Endodermal cell (in vitro differentiated cells): Measurements from ENCODE around the gene CCR8. TPM values are rescaled to one million over a fixed set of nuclear protein-coding genes. Genes with fewer than 3 reads are reported as not detected.

Experiments used
- DNase-seq: peaks from one replicate; pipeline ENCODE4 v3.0.0-alpha.2; 2017
- H3K27ac ChIP-seq: 2 replicates; pipeline ENCODE4 v1.5.1; 2013; ENCODE audit warnings: mild to moderate bottlenecking, low read depth, low read length, moderate library complexity
- H3K27me3 ChIP-seq: 2 replicates; pipeline ENCODE4 v1.6.1; 2013; ENCODE audit warnings: mild to moderate bottlenecking, low read length, moderate library complexity; ENCODE audit not compliant: insufficient read depth, control insufficient read depth, poor library complexity, severe bottlenecking
- H3K36me3 ChIP-seq: 2 replicates; pipeline ENCODE4 v1.7.0; 2013; ENCODE audit warnings: mild to moderate bottlenecking, low read length, moderate library complexity; ENCODE audit not compliant: control insufficient read depth, insufficient read depth
- H3K4me1 ChIP-seq: one replicate; pipeline ENCODE4 v1.7.0; 2013; ENCODE audit warnings: low read length; ENCODE audit not compliant: control insufficient read depth, insufficient read depth
- H3K4me3 ChIP-seq: 2 replicates; pipeline ENCODE4 v1.5.1; 2013; ENCODE audit warnings: mild to moderate bottlenecking, low read length, moderate library complexity
- H3K9ac ChIP-seq: 2 replicates; pipeline ENCODE4 v1.6.1; 2013; ENCODE audit warnings: mild to moderate bottlenecking, low read length, moderate library complexity; ENCODE audit not compliant: poor library complexity, severe bottlenecking; ENCODE audit errors: extremely low read depth
- H3K9me3 ChIP-seq: 2 replicates; pipeline ENCODE4 v1.6.1; 2013; ENCODE audit warnings: mild to moderate bottlenecking, low read length, moderate library complexity; ENCODE audit not compliant: control insufficient read depth
- H3K27ac Mint-ChIP-seq: 2 replicates; pipeline ENCODE4 v1.8.0; 2020; ENCODE audit warnings: mixed read lengths
- H3K27me3 Mint-ChIP-seq: 2 replicates; pipeline ENCODE4 v1.8.0; 2021; ENCODE audit warnings: mild to moderate bottlenecking, mixed read lengths; ENCODE audit not compliant: insufficient read depth
- H3K36me3 Mint-ChIP-seq: 2 replicates; pipeline ENCODE4 v1.8.0; 2020; ENCODE audit warnings: low read depth, mixed read lengths
- H3K4me1 Mint-ChIP-seq: 2 replicates; pipeline ENCODE4 v1.8.0; 2020; ENCODE audit warnings: mixed read lengths
- H3K4me3 Mint-ChIP-seq: 2 replicates; pipeline ENCODE4 v1.8.0; 2020; ENCODE audit warnings: mild to moderate bottlenecking, moderate library complexity, mixed read lengths
- H3K9me3 Mint-ChIP-seq: 2 replicates; pipeline ENCODE4 v1.8.0; 2020; ENCODE audit warnings: mild to moderate bottlenecking, mixed read lengths
- CTCF ChIP-seq: fragments of 200-600 bp; sonication (generic); conservative IDR thresholded peaks from 2 replicates; pipeline ENCODE4 v1.5.0; 2021; ENCODE audit warnings: antibody characterized with exemption, mild to moderate bottlenecking
- WGBS, 2 experiments: methylation state at CpG; one replicate each; pipeline versions ENCODE4 v1.1.5 to v1.1.7; 2013; ENCODE audit warnings: missing lambda C conversion rate in 2 of 2, mixed read lengths in 1 of 2; ENCODE audit not compliant: insufficient coverage in 1 of 2, insufficient read length in 1 of 2; 5-methylcytosine and 5-hydroxymethylcytosine counted together
- total RNA-seq, 2 donors: library from RNA; stranded (reverse); fragmentation: NEBNext Ultra II Directional in 1 of 2; extraction: Animal tissue kit (Norgen Biotek cat#: 25700) in 1 of 2; gene quantifications; 2 replicates in 1 of 2; 3 replicates in 1 of 2; pipeline ENCODE4 v1.2.1, GENCODE V29; 2021

Gene CCR8
- total RNA-seq, 2 donors from 2014 or later = 0.22 TPM; not detected in 1

GRCh38 chr3:39338201-39338600, 8.7 kb downstream of the CCR8 start:
- 71 to 95% methylated on average over 1 of the region's 1 CpG for WGBS, 2 experiments
- Histone ChIP-seq H3K9ac (no peak overlapping the region), H3K36me3 (no peaks in the 10 kb centered on the region), H3K4me3 (no peak overlapping the region), H3K27ac (no peak overlapping the region), H3K27me3 (no peaks in the 10 kb centered on the region), H3K4me1 (no peaks in the 10 kb centered on the region), H3K9me3 (no peaks in the 10 kb centered on the region)
- Mint-ChIP-seq H3K36me3 (no peaks in the 10 kb centered on the region), H3K9me3 (no peaks in the 10 kb centered on the region), H3K4me3 (no peak overlapping the region), H3K4me1 (no peaks in the 10 kb centered on the region), H3K27me3 (no peaks in the 10 kb centered on the region), H3K27ac (no peak overlapping the region)
- DNase-seq = no peak
- no peak for TF ChIP-seq CTCF

- TF ChIP-seq CTCF = no peak
- no peak overlapping the region for H3K4me3 Mint-ChIP-seq
- no peak overlapping the region for H3K9ac ChIP-seq
- H3K4me1 Mint-ChIP-seq = no peaks in the 10 kb centered on the region
- no peaks in the 10 kb centered on the region for H3K9me3 Mint-ChIP-seq
- H3K27me3 Mint-ChIP-seq = no peaks in the 10 kb centered on the region
- DNase-seq = no peak
- H3K9me3 ChIP-seq = no peaks in the 10 kb centered on the region
- H3K36me3 ChIP-seq = no peaks in the 10 kb centered on the region
- H3K27me3 ChIP-seq = no peaks in the 10 kb centered on the region
- no peak overlapping the region for H3K27ac ChIP-seq
- H3K27ac Mint-ChIP-seq = no peak overlapping the region
- no peaks in the 10 kb centered on the region for H3K36me3 Mint-ChIP-seq
- 70 to 100% methylated on average over 1 of the region's 1 CpG for WGBS, 2 experiments
- H3K4me1 ChIP-seq = no peaks in the 10 kb centered on the region
- H3K4me3 ChIP-seq = no peak overlapping the region
These were observed 9.6 kb downstream of the CCR8 start for GRCh38 chr3:39339086-39339485.

GRCh38 chr3:39343076-39343717, 13.7 kb downstream of the CCR8 start:
- H3K36me3 Mint-ChIP-seq = no peaks in the 10 kb centered on the region

More at GRCh38 chr3:39343076-39343717, 13.7 kb downstream of the CCR8 start:
- H3K4me3 ChIP-seq = no peak overlapping the region
- no peaks in the 10 kb centered on the region for H3K4me1 ChIP-seq
- TF ChIP-seq CTCF = no peak
- no peaks in the 10 kb centered on the region for H3K27me3 Mint-ChIP-seq
- no peak overlapping the region for H3K9ac ChIP-seq
- WGBS, 2 experiments = 89 to 92% methylated on average over 1 of the region's 1 CpG
- H3K36me3 ChIP-seq = no peaks in the 10 kb centered on the region
- no peaks in the 10 kb centered on the region for H3K9me3 ChIP-seq
- no peak for DNase-seq
- peaks cover 7% of the 10 kb centered on the region for H3K4me1 Mint-ChIP-seq
- H3K9me3 Mint-ChIP-seq = no peaks in the 10 kb centered on the region
- H3K27me3 ChIP-seq = no peaks in the 10 kb centered on the region
- no peak overlapping the region for H3K27ac ChIP-seq
- no peak overlapping the region for H3K27ac Mint-ChIP-seq
- no peak overlapping the region for H3K4me3 Mint-ChIP-seq
